ENCODE data around the gene REPIN1.

- TF ChIP-seq KDM1A (IDR thresholded peaks at IDR 0.05; ENCODE audit: low read depth) (no peak), E2F6 (IDR thresholded peaks at IDR 0.05; ENCODE audit: borderline replicate concordance, low read depth) (no peak)
- TF ChIP-seq, protein P1, sequence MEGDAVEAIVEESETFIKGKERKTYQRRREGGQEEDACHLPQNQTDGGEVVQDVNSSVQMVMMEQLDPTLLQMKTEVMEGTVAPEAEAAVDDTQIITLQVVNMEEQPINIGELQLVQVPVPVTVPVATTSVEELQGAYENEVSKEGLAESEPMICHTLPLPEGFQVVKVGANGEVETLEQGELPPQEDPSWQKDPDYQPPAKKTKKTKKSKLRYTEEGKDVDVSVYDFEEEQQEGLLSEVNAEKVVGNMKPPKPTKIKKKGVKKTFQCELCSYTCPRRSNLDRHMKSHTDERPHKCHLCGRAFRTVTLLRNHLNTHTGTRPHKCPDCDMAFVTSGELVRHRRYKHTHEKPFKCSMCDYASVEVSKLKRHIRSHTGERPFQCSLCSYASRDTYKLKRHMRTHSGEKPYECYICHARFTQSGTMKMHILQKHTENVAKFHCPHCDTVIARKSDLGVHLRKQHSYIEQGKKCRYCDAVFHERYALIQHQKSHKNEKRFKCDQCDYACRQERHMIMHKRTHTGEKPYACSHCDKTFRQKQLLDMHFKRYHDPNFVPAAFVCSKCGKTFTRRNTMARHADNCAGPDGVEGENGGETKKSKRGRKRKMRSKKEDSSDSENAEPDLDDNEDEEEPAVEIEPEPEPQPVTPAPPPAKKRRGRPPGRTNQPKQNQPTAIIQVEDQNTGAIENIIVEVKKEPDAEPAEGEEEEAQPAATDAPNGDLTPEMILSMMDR (IDR thresholded peaks at IDR 0.05) = no peak
Measured at GRCh38 chr7:150325110-150325611, 43.5 kb upstream of the REPIN1 start.

All from A549 (cell line).